ENCODE measurements around the gene RIOK1.

Gene RIOK1

GRCh38 chr6:7411328-7411727 lies 21.7 kb downstream of the RIOK1 start:
- Histone ChIP-seq H3K4me1 (ENCODE audit: control insufficient read depth, low read depth, low read length) (no peaks in the 10 kb centered on the region), H3K4me3 (ENCODE audit: low read length) (no peak overlapping the region), H3K27me3 (ENCODE audit: control insufficient read depth, insufficient read depth, low read length) (no peaks in the 10 kb centered on the region), H3K9me3 (ENCODE audit: control insufficient read depth, low read depth, low read length) (no peaks in the 10 kb centered on the region), H3K36me3 (ENCODE audit: control insufficient read depth, low read depth, low read length) (peaks cover 68% of the 10 kb centered on the region), H3K27ac (ENCODE audit: low read length) (no peak overlapping the region), H3K9ac (ENCODE audit: low read length) (no peak overlapping the region)

- Histone ChIP-seq H3K4me3 (ENCODE audit: low read length) (no peak overlapping the region), H3K36me3 (ENCODE audit: control insufficient read depth, low read depth, low read length) (peaks cover 64% of the 10 kb centered on the region), H3K27me3 (ENCODE audit: control insufficient read depth, insufficient read depth, low read length) (no peaks in the 10 kb centered on the region), H3K9ac (ENCODE audit: low read length) (no peak overlapping the region), H3K9me3 (ENCODE audit: control insufficient read depth, low read depth, low read length) (no peaks in the 10 kb centered on the region), H3K27ac (ENCODE audit: low read length) (no peak overlapping the region), H3K4me1 (ENCODE audit: control insufficient read depth, low read depth, low read length) (no peaks in the 10 kb centered on the region)
These were observed 23.7 kb downstream of the RIOK1 start for GRCh38 chr6:7413151-7413823.

GRCh38 chr6:7414811-7415210 lies 25.2 kb downstream of the RIOK1 start:
- Histone ChIP-seq H3K27me3 (ENCODE audit: control insufficient read depth, insufficient read depth, low read length) (no peaks in the 10 kb centered on the region), H3K4me3 (ENCODE audit: low read length) (no peak overlapping the region), H3K36me3 (ENCODE audit: control insufficient read depth, low read depth, low read length) (peaks cover 64% of the 10 kb centered on the region)

GRCh38 chr6:7417684-7418083 lies 28.1 kb downstream of the RIOK1 start:
- no peak overlapping the region for H3K9ac ChIP-seq (ENCODE audit: low read length)
- H3K27me3 ChIP-seq (ENCODE audit: control insufficient read depth, insufficient read depth, low read length) = no peaks in the 10 kb centered on the region
- H3K27ac ChIP-seq (ENCODE audit: low read length) = no peak overlapping the region
- H3K9me3 ChIP-seq (ENCODE audit: control insufficient read depth, low read depth, low read length) = no peaks in the 10 kb centered on the region
- peaks cover 8% of the 10 kb centered on the region for H3K4me1 ChIP-seq (ENCODE audit: control insufficient read depth, low read depth, low read length)
- no peak overlapping the region for H3K4me3 ChIP-seq (ENCODE audit: low read length)
- H3K36me3 ChIP-seq (ENCODE audit: control insufficient read depth, low read depth, low read length) = peaks cover 44% of the 10 kb centered on the region

More at GRCh38 chr6:7414811-7415210, 25.2 kb downstream of the RIOK1 start:
- Histone ChIP-seq H3K27ac (ENCODE audit: low read length) (no peak overlapping the region), H3K9me3 (ENCODE audit: control insufficient read depth, low read depth, low read length) (no peaks in the 10 kb centered on the region), H3K4me1 (ENCODE audit: control insufficient read depth, low read depth, low read length) (no peaks in the 10 kb centered on the region), H3K9ac (ENCODE audit: low read length) (no peak overlapping the region)

GRCh38 chr6:7418238-7418905 lies 28.8 kb downstream of the RIOK1 start:
- H3K36me3 ChIP-seq (ENCODE audit: control insufficient read depth, low read depth, low read length) = peaks cover 44% of the 10 kb centered on the region
- peaks cover 8% of the 10 kb centered on the region for H3K4me1 ChIP-seq (ENCODE audit: control insufficient read depth, low read depth, low read length)
- H3K4me3 ChIP-seq (ENCODE audit: low read length) = no peak overlapping the region
- no peak overlapping the region for H3K9ac ChIP-seq (ENCODE audit: low read length)
- no peak overlapping the region for H3K27ac ChIP-seq (ENCODE audit: low read length)
- no peaks in the 10 kb centered on the region for H3K9me3 ChIP-seq (ENCODE audit: control insufficient read depth, low read depth, low read length)
- H3K27me3 ChIP-seq (ENCODE audit: control insufficient read depth, insufficient read depth, low read length) = no peaks in the 10 kb centered on the region

- no peaks in the 10 kb centered on the region for H3K9me3 ChIP-seq (ENCODE audit: control insufficient read depth, low read depth, low read length)
- peaks cover 39% of the 10 kb centered on the region for H3K36me3 ChIP-seq (ENCODE audit: control insufficient read depth, low read depth, low read length)
- H3K27ac ChIP-seq (ENCODE audit: low read length) = no peak overlapping the region
- H3K9ac ChIP-seq (ENCODE audit: low read length) = no peak overlapping the region
- peaks cover 8% of the 10 kb centered on the region for H3K4me1 ChIP-seq (ENCODE audit: control insufficient read depth, low read depth, low read length)
- H3K27me3 ChIP-seq (ENCODE audit: control insufficient read depth, insufficient read depth, low read length) = no peaks in the 10 kb centered on the region
- H3K4me3 ChIP-seq (ENCODE audit: low read length) = no peak overlapping the region
These were observed 29.5 kb downstream of the RIOK1 start for GRCh38 chr6:7419065-7419464.

- H3K36me3 ChIP-seq (ENCODE audit: control insufficient read depth, low read depth, low read length) = peaks cover 19% of the 10 kb centered on the region
- H3K27ac ChIP-seq (ENCODE audit: low read length) = no peak overlapping the region
- H3K27me3 ChIP-seq (ENCODE audit: control insufficient read depth, insufficient read depth, low read length) = no peaks in the 10 kb centered on the region
- H3K4me1 ChIP-seq (ENCODE audit: control insufficient read depth, low read depth, low read length) = peaks cover 8% of the 10 kb centered on the region
- no peaks in the 10 kb centered on the region for H3K9me3 ChIP-seq (ENCODE audit: control insufficient read depth, low read depth, low read length)
- no peak overlapping the region for H3K4me3 ChIP-seq (ENCODE audit: low read length)
- H3K9ac ChIP-seq (ENCODE audit: low read length) = no peak overlapping the region
These were observed 31.5 kb downstream of the RIOK1 start for GRCh38 chr6:7421066-7421465.

GRCh38 chr6:7424058-7424457 lies 34.5 kb downstream of the RIOK1 start:
- Histone ChIP-seq H3K4me3 (ENCODE audit: low read length) (no peak overlapping the region), H3K4me1 (ENCODE audit: control insufficient read depth, low read depth, low read length) (peaks cover 8% of the 10 kb centered on the region), H3K36me3 (ENCODE audit: control insufficient read depth, low read depth, low read length) (no peaks in the 10 kb centered on the region), H3K9me3 (ENCODE audit: control insufficient read depth, low read depth, low read length) (no peaks in the 10 kb centered on the region), H3K27ac (ENCODE audit: low read length) (no peak overlapping the region), H3K9ac (ENCODE audit: low read length) (no peak overlapping the region), H3K27me3 (ENCODE audit: control insufficient read depth, insufficient read depth, low read length) (no peaks in the 10 kb centered on the region)

GRCh38 chr6:7424967-7425807 lies 35.6 kb downstream of the RIOK1 start:
- Histone ChIP-seq H3K27me3 (ENCODE audit: control insufficient read depth, insufficient read depth, low read length) (no peaks in the 10 kb centered on the region), H3K27ac (ENCODE audit: low read length) (no peak overlapping the region), H3K9me3 (ENCODE audit: control insufficient read depth, low read depth, low read length) (no peaks in the 10 kb centered on the region), H3K36me3 (ENCODE audit: control insufficient read depth, low read depth, low read length) (no peaks in the 10 kb centered on the region), H3K4me3 (ENCODE audit: low read length) (no peak overlapping the region), H3K9ac (ENCODE audit: low read length) (no peak overlapping the region), H3K4me1 (ENCODE audit: control insufficient read depth, low read depth, low read length) (peaks cover 8% of the 10 kb centered on the region)

- Histone ChIP-seq H3K27me3 (ENCODE audit: control insufficient read depth, insufficient read depth, low read length) (no peaks in the 10 kb centered on the region), H3K36me3 (ENCODE audit: control insufficient read depth, low read depth, low read length) (no peaks in the 10 kb centered on the region), H3K27ac (ENCODE audit: low read length) (no peak overlapping the region), H3K9me3 (ENCODE audit: control insufficient read depth, low read depth, low read length) (no peaks in the 10 kb centered on the region), H3K4me3 (ENCODE audit: low read length) (no peak overlapping the region), H3K9ac (ENCODE audit: low read length) (no peak overlapping the region), H3K4me1 (ENCODE audit: control insufficient read depth, low read depth, low read length) (peaks cover 5% of the 10 kb centered on the region)
These were observed 36.2 kb downstream of the RIOK1 start for GRCh38 chr6:7425808-7426190.

- Histone ChIP-seq H3K4me1 (ENCODE audit: control insufficient read depth, low read depth, low read length) (no peaks in the 10 kb centered on the region), H3K27me3 (ENCODE audit: control insufficient read depth, insufficient read depth, low read length) (no peaks in the 10 kb centered on the region), H3K4me3 (ENCODE audit: low read length) (no peak overlapping the region), H3K36me3 (ENCODE audit: control insufficient read depth, low read depth, low read length) (no peaks in the 10 kb centered on the region), H3K27ac (ENCODE audit: low read length) (no peak overlapping the region), H3K9me3 (ENCODE audit: control insufficient read depth, low read depth, low read length) (no peaks in the 10 kb centered on the region), H3K9ac (ENCODE audit: low read length) (no peak overlapping the region)
These were observed 37.0 kb downstream of the RIOK1 start for GRCh38 chr6:7426447-7427169.

Measured in iPS-18a (cell line).